D721Med (cell line): Measurements from ENCODE around the gene ENKD1.
A peak's percentile ranks its signal among the peaks of the same experiment; 100 is the strongest.

Source experiments
- DNase-seq: peaks from one replicate; pipeline ENCODE4 v3.0.0; 2011; ENCODE audit warnings: low spot score; ENCODE audit not compliant: insufficient read length
- FAIRE-seq: peaks from 2 replicates; lab custom pipeline; 2011; peaks lifted over from hg19 to GRCh38; lab: Jason Lieb, UNC
- CTCF ChIP-seq: IDR thresholded peaks from 2 replicates; pipeline ENCODE4 v1.5.1; 2012; ENCODE audit warnings: mild to moderate bottlenecking, control low read depth; ENCODE audit not compliant: insufficient read depth; ENCODE audit errors: missing control alignments

Gene ENKD1

GRCh38 chr16:67613808-67614207 lies 52.7 kb downstream of the ENKD1 start:
- peak; percentile 28 for TF ChIP-seq CTCF
- DNase-seq (no peak), FAIRE-seq (no peak)
